Cardiac septum (tissue), 1 donor: ENCODE results near the gene DCAF4. TPM values are rescaled to one million over a fixed set of nuclear protein-coding genes. Genes with fewer than 3 reads are reported as not detected.
A peak's percentile ranks its signal among the peaks of the same experiment; 100 is the strongest.

Experiments
- DNase-seq: peaks from one replicate; pipeline ENCODE4 v3.0.0-alpha.2; 2020; ENCODE audit warnings: low spot score
- intact Hi-C: fragments of 100-400 bp; cut with DNase I; formaldehyde crosslinking; loops from one replicate; pipeline ENCODE4 v1.14.0; 2022
- long read RNA-seq: library from polyadenylated mRNA; unstranded; transcript quantifications from one replicate; pipeline ENCODE4 v2.0.0, GENCODE V29; 2021
- total RNA-seq: library from RNA; stranded (reverse); fragmentation: NEBNext Ultra II Directional; extraction: Animal tissue kit (Norgen Biotek cat#: 25700); gene quantifications from one replicate; pipeline ENCODE4 v1.2.1, GENCODE V29; 2021
- donor health status: DM: no; HTN: no; CAD: no.

The DCAF4 gene
- 7.9 TPM for total RNA-seq
- long read RNA-seq, partial matches to known transcripts, result 0 of 4 reads
- long read RNA-seq, other reads (novel, unspliced or antisense), result 4 of 4 reads

- DNase-seq, result peak; percentile 95
- intact Hi-C loops, result no loop called here
Measured at GRCh38 chr14:72926292-72927028, at the start of gene DCAF4. DCAF4 (plus strand) TSS chr14:72926464; CDS start chr14:72937979, 11,515 bp downstream.

GRCh38 chr14:72876710-72877063 is 49.6 kb upstream of the DCAF4 start:
- DNase-seq, result no peak
- intact Hi-C loops, result no loop called here

- intact Hi-C loops, result no loop called here
- no peak for DNase-seq
Measured at GRCh38 chr14:72878746-72879145, 47.5 kb upstream of the DCAF4 start.

GRCh38 chr14:72879431-72879830 is 46.8 kb upstream of the DCAF4 start:
- DNase-seq, result no peak
- intact Hi-C loops, result no loop called here

- DNase-seq, result no peak
- intact Hi-C loops, result no loop called here
Measured at GRCh38 chr14:72880164-72880563, 46.1 kb upstream of the DCAF4 start.

- no peak for DNase-seq
- intact Hi-C loops, result no loop called here
Measured at GRCh38 chr14:72880820-72881219, 45.4 kb upstream of the DCAF4 start.

- no peak for DNase-seq
- intact Hi-C loops, result no loop called here
Measured at GRCh38 chr14:72881543-72881942, 44.7 kb upstream of the DCAF4 start.

GRCh38 chr14:72882047-72882446 is 44.2 kb upstream of the DCAF4 start:
- intact Hi-C loops, result no loop called here
- no peak for DNase-seq

GRCh38 chr14:72882463-72882862 is 43.8 kb upstream of the DCAF4 start:
- DNase-seq, result no peak
- intact Hi-C loops, result no loop called here

GRCh38 chr14:72883109-72883508 is 43.2 kb upstream of the DCAF4 start:
- no peak for DNase-seq

GRCh38 chr14:72883961-72884360 is 42.3 kb upstream of the DCAF4 start:
- DNase-seq, result no peak
- intact Hi-C loops, result no loop called here

More at GRCh38 chr14:72883109-72883508, 43.2 kb upstream of the DCAF4 start:
- intact Hi-C loops, result no loop called here

- intact Hi-C loops, result no loop called here
- DNase-seq, result no peak
Measured at GRCh38 chr14:72884386-72884785, 41.9 kb upstream of the DCAF4 start.

- intact Hi-C loops, result no loop called here
- DNase-seq, result no peak
Measured at GRCh38 chr14:72887514-72887913, 38.8 kb upstream of the DCAF4 start.

- no peak for DNase-seq
- intact Hi-C loops, result no loop called here
Measured at GRCh38 chr14:72888192-72888591, 38.1 kb upstream of the DCAF4 start.

GRCh38 chr14:72888636-72889201 is 37.5 kb upstream of the DCAF4 start:
- intact Hi-C loops, result no loop called here
- DNase-seq, result no peak

- intact Hi-C loops, result no loop called here
- DNase-seq, result no peak
Measured at GRCh38 chr14:72889366-72889765, 36.9 kb upstream of the DCAF4 start.

GRCh38 chr14:72891666-72892102 is 34.6 kb upstream of the DCAF4 start:
- intact Hi-C loops, result loop anchor here (2.0 kb wide), 2 partner anchors 69 to 79 kb away; no protein-coding TSS in a partner anchor
- no peak for DNase-seq

- intact Hi-C loops, result loop anchor here (2.0 kb wide), 2 partner anchors 69 to 79 kb away; no protein-coding TSS in a partner anchor
- no peak for DNase-seq
Measured at GRCh38 chr14:72892103-72892878, 34.0 kb upstream of the DCAF4 start.

GRCh38 chr14:72892879-72893635 is 33.2 kb upstream of the DCAF4 start:
- no peak for DNase-seq
- intact Hi-C loops, result loop anchor here (2.0 kb wide), 2 partner anchors 70 to 80 kb away; no protein-coding TSS in a partner anchor
